Lower leg skin (tissue), 3 donors: ENCODE measurements around the gene SCARB2.

ENCODE experiments used
- POLR2A ChIP-seq, 2 donors: fragments of 450-650 bp; IDR thresholded peaks; one replicate each; pipeline ENCODE4 v1.6.1; 2016 to 2017; ENCODE audit warnings: antibody characterized with exemption in 2 of 2, mild to moderate bottlenecking in 1 of 2, moderate library complexity in 1 of 2
- TF ChIP-seq, protein P1 (sequence below), 3 donors: fragments of 450-650 bp; IDR thresholded peaks; one replicate each; pipeline ENCODE4 v1.5.1; 2016; ENCODE audit warnings: antibody characterized with exemption in 3 of 3, mild to moderate bottlenecking in 3 of 3, moderate library complexity in 2 of 3

DNA sequence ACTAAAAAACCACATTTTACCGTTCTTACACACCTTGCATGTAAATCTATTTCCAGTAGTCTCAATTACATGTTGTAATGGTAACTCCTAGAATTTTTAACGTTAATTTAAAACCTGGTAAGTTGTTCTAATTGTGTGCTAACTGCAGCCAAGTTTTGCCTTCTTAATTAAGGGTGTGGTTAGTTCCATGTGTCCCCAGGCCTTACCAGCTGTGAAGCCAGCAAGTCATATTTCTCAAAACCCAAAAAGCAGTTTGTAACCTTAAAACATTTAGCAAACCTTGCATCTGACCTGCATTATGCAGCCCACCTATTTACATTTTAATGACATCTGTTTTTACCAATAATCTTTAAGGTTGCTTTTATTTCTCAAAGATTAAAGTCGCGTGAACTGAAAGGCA lies 19.5 kb upstream of the SCARB2 start:
- TF ChIP-seq, protein P1, sequence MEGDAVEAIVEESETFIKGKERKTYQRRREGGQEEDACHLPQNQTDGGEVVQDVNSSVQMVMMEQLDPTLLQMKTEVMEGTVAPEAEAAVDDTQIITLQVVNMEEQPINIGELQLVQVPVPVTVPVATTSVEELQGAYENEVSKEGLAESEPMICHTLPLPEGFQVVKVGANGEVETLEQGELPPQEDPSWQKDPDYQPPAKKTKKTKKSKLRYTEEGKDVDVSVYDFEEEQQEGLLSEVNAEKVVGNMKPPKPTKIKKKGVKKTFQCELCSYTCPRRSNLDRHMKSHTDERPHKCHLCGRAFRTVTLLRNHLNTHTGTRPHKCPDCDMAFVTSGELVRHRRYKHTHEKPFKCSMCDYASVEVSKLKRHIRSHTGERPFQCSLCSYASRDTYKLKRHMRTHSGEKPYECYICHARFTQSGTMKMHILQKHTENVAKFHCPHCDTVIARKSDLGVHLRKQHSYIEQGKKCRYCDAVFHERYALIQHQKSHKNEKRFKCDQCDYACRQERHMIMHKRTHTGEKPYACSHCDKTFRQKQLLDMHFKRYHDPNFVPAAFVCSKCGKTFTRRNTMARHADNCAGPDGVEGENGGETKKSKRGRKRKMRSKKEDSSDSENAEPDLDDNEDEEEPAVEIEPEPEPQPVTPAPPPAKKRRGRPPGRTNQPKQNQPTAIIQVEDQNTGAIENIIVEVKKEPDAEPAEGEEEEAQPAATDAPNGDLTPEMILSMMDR (IDR thresholded peaks at IDR 0.05), result no peak
- no peak for TF ChIP-seq POLR2A (IDR thresholded peaks at IDR 0.05)
